Activated CD4-positive, alpha-beta memory T cell treated with anti-CD3 and anti-CD28 coated beads for 36 hours (primary cell): ENCODE results near the gene LPAR2. TPM values are rescaled to one million over a fixed set of nuclear protein-coding genes. Genes with fewer than 3 reads are reported as not detected.

ENCODE experiments used
- CTCF ChIA-PET: fragments of 350-600 bp; sonication (Branson Sonifier 250); formaldehyde crosslinking; loops from one replicate; lab custom pipeline; 2021; ENCODE audit warnings: antibody characterized with exemption, inconsistent platforms; lab: Charles Lee
- POLR2A ChIA-PET: fragments of 350-600 bp; sonication (Branson Sonifier 250); formaldehyde crosslinking; loops from one replicate; lab custom pipeline; 2021; ENCODE audit warnings: antibody characterized with exemption; lab: Charles Lee
- DNase-seq: peaks from one replicate; pipeline ENCODE4 v3.0.0-alpha.2; 2020
- H3K27ac Mint-ChIP-seq: one replicate; pipeline ENCODE4 v1.8.0; 2021; ENCODE audit warnings: mixed read lengths
- H3K27me3 Mint-ChIP-seq: one replicate; pipeline ENCODE4 v1.8.0; 2021; ENCODE audit warnings: mixed read lengths
- H3K36me3 Mint-ChIP-seq: one replicate; pipeline ENCODE4 v1.8.0; 2021; ENCODE audit warnings: mixed read lengths
- H3K4me1 Mint-ChIP-seq: one replicate; pipeline ENCODE4 v1.8.0; 2021; ENCODE audit warnings: low read depth, mixed read lengths
- H3K4me3 Mint-ChIP-seq: one replicate; pipeline ENCODE4 v1.8.0; 2021; ENCODE audit warnings: mild to moderate bottlenecking, mixed read lengths
- H3K9me3 Mint-ChIP-seq: one replicate; pipeline ENCODE4 v1.8.0; 2021; ENCODE audit warnings: mixed read lengths
- intact Hi-C: fragments of 100-400 bp; cut with micrococcal nuclease; formaldehyde crosslinking; loops from one replicate; pipeline ENCODE4 v1.15.1; 2023
- total RNA-seq, 2 experiments: library from RNA; stranded (reverse); gene quantifications; one replicate each; pipeline ENCODE4 v1.2.3, GENCODE V29; 2021

The LPAR2 gene
- total RNA-seq, 2 experiments from 2014 or later, result 32.5 to 33.1 TPM

DNA sequence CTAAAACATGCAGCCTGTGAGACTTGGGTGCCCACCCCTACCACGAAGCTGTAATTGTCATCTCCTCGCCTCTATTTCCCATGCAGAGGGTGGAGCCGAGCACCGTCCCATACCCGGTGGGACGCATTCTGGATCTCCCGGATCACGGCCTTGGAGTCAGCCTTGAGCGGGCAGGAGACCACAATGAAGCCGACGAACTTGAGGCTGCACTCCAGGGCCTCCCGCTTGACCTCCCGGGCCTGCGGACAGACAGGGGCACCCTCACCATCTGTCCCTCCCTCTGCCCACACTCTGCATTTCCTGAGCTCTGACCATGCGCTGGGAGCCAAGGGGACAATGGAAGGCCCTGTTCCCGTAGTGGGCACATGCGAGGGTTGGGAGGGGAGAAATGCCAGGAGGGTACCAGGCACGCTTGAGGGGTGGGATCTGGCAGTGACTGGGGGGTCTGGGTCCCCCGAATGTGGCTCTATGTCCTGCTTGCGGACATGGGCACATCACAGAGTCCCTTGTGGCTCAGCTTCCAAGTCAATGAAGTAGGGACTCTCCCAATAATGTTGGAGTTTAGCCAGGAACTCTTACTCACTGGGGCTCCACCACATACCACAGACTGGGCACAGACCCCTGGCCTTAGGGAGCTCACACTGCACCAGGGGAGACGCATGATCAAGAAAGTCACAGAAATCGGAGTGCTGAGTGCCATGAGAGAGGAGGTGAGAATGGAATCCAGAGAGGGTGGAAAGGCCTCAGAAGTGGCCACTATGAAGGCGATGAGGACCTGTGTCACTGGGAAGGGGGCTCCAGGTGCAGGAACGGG lies 24.7 kb upstream of the LPAR2 start:
- H3K9me3 Mint-ChIP-seq, result no peaks in the 10 kb centered on the region
- DNase-seq, result no peak
- no peak overlapping the region for H3K27ac Mint-ChIP-seq
- H3K4me1 Mint-ChIP-seq, result no peaks in the 10 kb centered on the region
- no peaks in the 10 kb centered on the region for H3K27me3 Mint-ChIP-seq
- POLR2A ChIA-PET, result interaction anchor here (0.6 to 1.8 kb wide), 3 partner anchors 9 to 101 kb away, joined by 3 to 6 read pairs (median 3); no protein-coding TSS in a partner anchor
- intact Hi-C loops, result no loop called here
- CTCF ChIA-PET, result interaction anchor here (2.6 to 3.5 kb wide), 3 partner anchors 9 to 120 kb away, joined by 11 to 15 read pairs (median 13); partner anchors contain the start of gene GMIP
- H3K4me3 Mint-ChIP-seq, result no peak overlapping the region
- peaks cover 39% of the 10 kb centered on the region for H3K36me3 Mint-ChIP-seq

GRCh38 chr19:19651076-19651475 lies 23.1 kb upstream of the LPAR2 start:
- ChIA-PET POLR2A (interaction anchor here (1.3 to 1.8 kb wide), 2 partner anchors 11 to 23 kb away, joined by 3 to 6 read pairs; partner anchors contain the start of gene LPAR2), CTCF (interaction anchor here (1.0 to 3.5 kb wide), 3 partner anchors 97 to 119 kb away, joined by 3 to 15 read pairs (median 11); no protein-coding TSS in a partner anchor)
- no peak for DNase-seq
- Mint-ChIP-seq H3K27me3 (no peaks in the 10 kb centered on the region), H3K9me3 (no peaks in the 10 kb centered on the region), H3K4me3 (no peak overlapping the region), H3K27ac (no peak overlapping the region), H3K36me3 (peaks cover 29% of the 10 kb centered on the region), H3K4me1 (no peaks in the 10 kb centered on the region)
- intact Hi-C loops, result no loop called here

GRCh38 chr19:19650331-19650730 lies 22.3 kb upstream of the LPAR2 start:
- Mint-ChIP-seq H3K36me3 (peaks cover 28% of the 10 kb centered on the region), H3K9me3 (no peaks in the 10 kb centered on the region), H3K4me1 (no peaks in the 10 kb centered on the region), H3K27ac (no peak overlapping the region), H3K4me3 (no peak overlapping the region), H3K27me3 (no peaks in the 10 kb centered on the region)
- no peak for DNase-seq
- ChIA-PET POLR2A (interaction anchor here (1.3 kb wide), 1 partner anchor 13 kb away, joined by 4 read pairs; the partner anchor contains the start of gene ATP13A1), CTCF (interaction anchor here (1.0 to 3.5 kb wide), 3 partner anchors 96 to 118 kb away, joined by 3 to 15 read pairs (median 11); no protein-coding TSS in a partner anchor)
- intact Hi-C loops, result no loop called here

DNA sequence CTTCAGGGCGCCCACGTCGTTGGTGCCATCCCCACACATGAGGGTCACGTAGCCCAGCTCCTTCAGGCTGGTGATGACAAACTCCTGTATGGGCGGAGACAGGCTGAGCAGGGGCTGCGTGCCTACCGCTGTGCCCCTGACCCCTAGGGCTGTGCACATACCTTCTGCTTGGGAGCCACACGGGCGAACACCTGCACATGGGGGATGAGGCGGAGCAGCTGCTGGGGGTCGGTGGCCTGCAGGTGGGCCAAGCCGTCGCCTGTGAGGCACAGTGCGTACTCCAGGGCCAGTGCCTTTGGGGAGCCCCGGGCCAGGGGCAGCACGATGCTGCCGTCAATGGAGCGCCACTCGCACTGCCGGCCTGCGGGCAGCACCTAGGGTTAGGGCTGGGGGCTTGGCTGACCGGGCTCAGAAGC lies 21.6 kb upstream of the LPAR2 start:
- H3K9me3 Mint-ChIP-seq, result no peaks in the 10 kb centered on the region
- H3K27me3 Mint-ChIP-seq, result no peaks in the 10 kb centered on the region
- peaks cover 29% of the 10 kb centered on the region for H3K36me3 Mint-ChIP-seq
- POLR2A ChIA-PET, result interaction anchor here (1.0 to 1.3 kb wide), 2 partner anchors 13 to 22 kb away, joined by 3 to 4 read pairs; partner anchors contain the start of gene ATP13A1
- no peaks in the 10 kb centered on the region for H3K4me1 Mint-ChIP-seq
- H3K4me3 Mint-ChIP-seq, result no peak overlapping the region
- no peak for DNase-seq
- CTCF ChIA-PET, result interaction anchor here (3.1 kb wide), 1 partner anchor 95 kb away, joined by 11 read pairs; no protein-coding TSS in a partner anchor
- H3K27ac Mint-ChIP-seq, result no peak overlapping the region
- intact Hi-C loops, result no loop called here

GRCh38 chr19:19649155-19649554 lies 21.1 kb upstream of the LPAR2 start:
- Mint-ChIP-seq H3K27ac (no peak overlapping the region), H3K4me3 (no peak overlapping the region), H3K9me3 (no peaks in the 10 kb centered on the region), H3K4me1 (no peaks in the 10 kb centered on the region), H3K36me3 (peaks cover 28% of the 10 kb centered on the region), H3K27me3 (no peaks in the 10 kb centered on the region)
- ChIA-PET POLR2A (interaction anchor here (1.0 to 1.3 kb wide), 2 partner anchors 14 to 22 kb away, joined by 3 to 4 read pairs; partner anchors contain the start of gene ATP13A1), CTCF (no interaction called here)
- no peak for DNase-seq
- intact Hi-C loops, result no loop called here

- Mint-ChIP-seq H3K9me3 (no peaks in the 10 kb centered on the region), H3K4me1 (peaks cover 7% of the 10 kb centered on the region), H3K27ac (no peak overlapping the region), H3K4me3 (no peak overlapping the region), H3K36me3 (peaks cover 22% of the 10 kb centered on the region), H3K27me3 (no peaks in the 10 kb centered on the region)
- ChIA-PET POLR2A (no interaction called here), CTCF (interaction anchor here (1.6 to 3.8 kb wide), 2 partner anchors 93 to 115 kb away, joined by 6 to 65 read pairs; no protein-coding TSS in a partner anchor)
- intact Hi-C loops, result no loop called here
- no peak for DNase-seq
Measured at GRCh38 chr19:19647037-19647835, 19.2 kb upstream of the LPAR2 start.

DNA sequence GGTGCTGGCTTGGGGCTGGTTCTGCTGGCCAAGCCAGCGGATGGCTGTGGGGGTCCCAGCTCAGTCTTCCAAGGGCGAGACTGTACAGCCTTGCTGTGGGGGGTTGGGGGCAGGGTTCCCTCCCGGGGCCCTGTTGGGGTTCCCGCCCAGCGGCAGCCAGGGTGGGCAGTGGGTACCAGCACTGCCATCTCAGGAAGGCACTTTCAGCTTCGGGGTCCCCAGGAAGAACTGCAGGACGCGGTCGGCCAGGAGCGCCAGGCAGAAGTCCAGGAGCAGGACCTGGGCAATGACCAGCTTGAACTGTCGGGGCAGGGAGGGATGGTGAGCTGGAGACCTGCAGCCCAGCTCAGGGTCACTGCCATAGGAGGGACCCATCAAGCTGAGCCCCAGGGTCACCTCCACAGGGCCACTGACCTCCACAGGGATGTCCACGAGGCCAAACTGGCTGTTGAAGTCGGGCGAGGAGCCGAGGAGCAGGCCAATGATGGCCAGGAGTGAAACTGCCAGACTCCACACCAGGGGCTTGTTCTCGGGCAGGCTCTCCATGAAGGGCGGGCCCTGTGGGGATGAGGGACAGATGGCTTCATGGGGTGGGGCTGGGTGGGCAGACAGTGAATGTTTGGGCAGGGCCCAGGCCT lies 17.3 kb upstream of the LPAR2 start:
- Mint-ChIP-seq H3K4me3 (no peak overlapping the region), H3K27me3 (no peaks in the 10 kb centered on the region), H3K9me3 (no peaks in the 10 kb centered on the region), H3K27ac (no peak overlapping the region), H3K4me1 (peaks cover 12% of the 10 kb centered on the region), H3K36me3 (peaks cover 22% of the 10 kb centered on the region)
- CTCF ChIA-PET, result interaction anchor here (1.3 to 3.8 kb wide), 3 partner anchors 91 to 315 kb away, joined by 3 to 65 read pairs (median 33); no protein-coding TSS in a partner anchor
- no peak for DNase-seq
- POLR2A ChIA-PET, result interaction anchor here (0.9 to 1.0 kb wide), 2 partner anchors 23 to 114 kb away, joined by 3 to 4 read pairs; partner anchors contain the start of gene ZNF101
- intact Hi-C loops, result no loop called here

- peaks cover 12% of the 10 kb centered on the region for H3K4me1 Mint-ChIP-seq
- H3K36me3 Mint-ChIP-seq, result peaks cover 29% of the 10 kb centered on the region
- CTCF ChIA-PET, result interaction anchor here (0.6 to 3.8 kb wide), 22 partner anchors 9 to 316 kb away, joined by 3 to 65 read pairs (median 4); partner anchors contain the start of genes NDUFA13 and YJEFN3
Measured at GRCh38 chr19:19644054-19644388, 16.0 kb upstream of the LPAR2 start.

GRCh38 chr19:19643158-19644053 lies 15.4 kb upstream of the LPAR2 start, which contains the start of gene GMIP:
Gene GMIP (minus strand): TSS chr19:19643657. CDS start chr19:19643529, 128 bp downstream.
- ChIA-PET POLR2A (interaction anchor here (1.1 to 1.5 kb wide), 4 partner anchors 15 to 111 kb away, joined by 3 to 8 read pairs (median 4); partner anchors contain the start of gene ATP13A1), CTCF (interaction anchor here (0.5 to 3.8 kb wide), 27 partner anchors 9 to 317 kb away, joined by 3 to 65 read pairs (median 4); partner anchors contain the start of genes NDUFA13, YJEFN3 and ZNF101)
- peaks cover 12% of the 10 kb centered on the region for H3K4me1 Mint-ChIP-seq
- H3K4me3 Mint-ChIP-seq, result peak within 1 kb of the TSS; percentile 99
- intact Hi-C loops, result loop anchor here (1.0 to 2.0 kb wide), 5 partner anchors 17 to 111 kb away; no protein-coding TSS in a partner anchor
- no peaks in the 10 kb centered on the region for H3K27me3 Mint-ChIP-seq
- H3K27ac Mint-ChIP-seq, result peak within 1 kb of the TSS; percentile 98
- no peaks in the 10 kb centered on the region for H3K9me3 Mint-ChIP-seq
- peak; percentile 89 for DNase-seq
- H3K36me3 Mint-ChIP-seq, result peaks cover 30% of the 10 kb centered on the region

More at GRCh38 chr19:19644054-19644388, 16.0 kb upstream of the LPAR2 start:
- DNase-seq, result no peak
- intact Hi-C loops, result loop anchor here (1.0 kb wide), 1 partner anchor 112 kb away; no protein-coding TSS in a partner anchor
- Mint-ChIP-seq H3K9me3 (no peaks in the 10 kb centered on the region), H3K4me3 (peak overlapping the region; percentile 99), H3K27me3 (no peaks in the 10 kb centered on the region), H3K27ac (peak overlapping the region; percentile 98)
- POLR2A ChIA-PET, result interaction anchor here (1.1 to 1.5 kb wide), 4 partner anchors 15 to 112 kb away, joined by 3 to 8 read pairs (median 4); partner anchors contain the start of gene ATP13A1
